PFSK-1 (cell line): ENCODE data around the gene IGF2R.

ENCODE experiments used
- FOXP2 ChIP-seq: optimal IDR thresholded peaks from 2 replicates; pipeline ENCODE3; 2011; ENCODE audit warnings: borderline replicate concordance, control low read depth, inconsistent platforms; ENCODE audit not compliant: insufficient read depth; ENCODE audit errors: extremely low read length, extremely low read depth
- POLR2AphosphoS5 ChIP-seq: IDR thresholded peaks from 2 replicates; pipeline ENCODE4 v1.6.1; 2012; ENCODE audit warnings: low read depth, mild to moderate bottlenecking, control low read depth, low read length, moderate library complexity
- SIN3A ChIP-seq: IDR thresholded peaks from 2 replicates; pipeline ENCODE4 v1.6.1; 2012; ENCODE audit warnings: mild to moderate bottlenecking, low read length, moderate library complexity, borderline replicate concordance; ENCODE audit not compliant: insufficient read depth
- TAF1 ChIP-seq: IDR thresholded peaks from 2 replicates; pipeline ENCODE4 v1.6.1; 2012; ENCODE audit warnings: low read length, control low read depth, borderline replicate concordance; ENCODE audit not compliant: insufficient read depth
- TF ChIP-seq, protein P1 (sequence below), 2 experiments: IDR thresholded peaks; 2 replicates each; pipeline versions ENCODE4 v1.6.1 to v1.8.0; 2011 to 2012; ENCODE audit warnings: low read depth in 2 of 2, low read length in 2 of 2, control low read depth in 1 of 2, inconsistent platforms in 1 of 2, mild to moderate bottlenecking in 1 of 2, moderate library complexity in 1 of 2; ENCODE audit not compliant: insufficient read depth in 1 of 2

Gene IGF2R

GRCh38 chr6:159959165-159959975, 9.5 kb upstream of the IGF2R start:
- TF ChIP-seq, protein P1, sequence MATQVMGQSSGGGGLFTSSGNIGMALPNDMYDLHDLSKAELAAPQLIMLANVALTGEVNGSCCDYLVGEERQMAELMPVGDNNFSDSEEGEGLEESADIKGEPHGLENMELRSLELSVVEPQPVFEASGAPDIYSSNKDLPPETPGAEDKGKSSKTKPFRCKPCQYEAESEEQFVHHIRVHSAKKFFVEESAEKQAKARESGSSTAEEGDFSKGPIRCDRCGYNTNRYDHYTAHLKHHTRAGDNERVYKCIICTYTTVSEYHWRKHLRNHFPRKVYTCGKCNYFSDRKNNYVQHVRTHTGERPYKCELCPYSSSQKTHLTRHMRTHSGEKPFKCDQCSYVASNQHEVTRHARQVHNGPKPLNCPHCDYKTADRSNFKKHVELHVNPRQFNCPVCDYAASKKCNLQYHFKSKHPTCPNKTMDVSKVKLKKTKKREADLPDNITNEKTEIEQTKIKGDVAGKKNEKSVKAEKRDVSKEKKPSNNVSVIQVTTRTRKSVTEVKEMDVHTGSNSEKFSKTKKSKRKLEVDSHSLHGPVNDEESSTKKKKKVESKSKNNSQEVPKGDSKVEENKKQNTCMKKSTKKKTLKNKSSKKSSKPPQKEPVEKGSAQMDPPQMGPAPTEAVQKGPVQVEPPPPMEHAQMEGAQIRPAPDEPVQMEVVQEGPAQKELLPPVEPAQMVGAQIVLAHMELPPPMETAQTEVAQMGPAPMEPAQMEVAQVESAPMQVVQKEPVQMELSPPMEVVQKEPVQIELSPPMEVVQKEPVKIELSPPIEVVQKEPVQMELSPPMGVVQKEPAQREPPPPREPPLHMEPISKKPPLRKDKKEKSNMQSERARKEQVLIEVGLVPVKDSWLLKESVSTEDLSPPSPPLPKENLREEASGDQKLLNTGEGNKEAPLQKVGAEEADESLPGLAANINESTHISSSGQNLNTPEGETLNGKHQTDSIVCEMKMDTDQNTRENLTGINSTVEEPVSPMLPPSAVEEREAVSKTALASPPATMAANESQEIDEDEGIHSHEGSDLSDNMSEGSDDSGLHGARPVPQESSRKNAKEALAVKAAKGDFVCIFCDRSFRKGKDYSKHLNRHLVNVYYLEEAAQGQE (IDR thresholded peaks at IDR 0.05; ENCODE audit: insufficient read depth in 1 of 2, low read depth in 2 of 2, low read length in 2 of 2), result no peak
- TF ChIP-seq FOXP2 (no peak), TAF1 (no peak), SIN3A (no peak), POLR2AphosphoS5 (no peak)

DNA sequence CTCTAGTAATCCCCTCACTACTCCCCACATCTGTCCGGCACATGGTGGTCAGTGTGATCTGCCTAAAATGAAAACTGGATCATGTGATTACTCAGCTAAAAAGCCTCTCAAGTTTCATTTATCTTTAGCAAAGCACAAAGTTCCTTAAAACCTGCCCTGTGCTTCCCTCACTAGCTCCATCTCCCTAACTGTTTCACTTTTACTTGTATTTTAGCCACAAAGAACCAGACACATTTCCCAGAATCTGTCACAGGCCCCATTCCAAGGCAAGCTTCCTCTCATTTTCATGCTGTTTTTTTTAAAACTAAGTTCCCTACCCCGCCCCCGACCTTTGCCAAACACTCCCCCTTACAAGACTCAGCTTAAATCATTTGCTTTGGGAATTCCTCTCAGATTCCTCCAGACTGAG, 8.9 kb upstream of the IGF2R start:
- TF ChIP-seq, protein P1 (IDR thresholded peaks at IDR 0.05; ENCODE audit: insufficient read depth in 1 of 2, low read depth in 2 of 2, low read length in 2 of 2), result no peak
- TF ChIP-seq SIN3A (no peak), POLR2AphosphoS5 (no peak), FOXP2 (no peak), TAF1 (no peak)

DNA sequence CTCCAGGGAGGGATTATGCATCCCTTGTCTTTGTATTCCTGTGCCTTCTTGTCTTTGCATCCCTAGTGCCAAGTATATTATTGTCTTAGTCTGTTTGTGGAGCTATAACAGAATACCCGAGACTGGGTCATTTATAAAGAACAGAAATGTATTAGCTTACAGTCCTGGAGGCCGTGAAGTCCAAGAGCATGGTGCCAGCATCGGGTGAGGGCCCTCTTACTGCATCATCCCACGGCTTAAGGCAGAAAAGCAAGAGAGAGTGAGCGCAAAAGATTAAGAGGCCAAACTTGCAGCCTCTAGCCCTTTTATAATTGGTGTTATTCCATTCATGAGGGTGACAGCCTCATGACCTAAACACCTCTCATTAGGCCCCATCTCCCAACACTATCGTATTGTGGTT, 8.4 kb upstream of the IGF2R start:
- TF ChIP-seq, protein P1 (IDR thresholded peaks at IDR 0.05; ENCODE audit: insufficient read depth in 1 of 2, low read depth in 2 of 2, low read length in 2 of 2), result no peak
- TF ChIP-seq FOXP2 (no peak), SIN3A (no peak), TAF1 (no peak), POLR2AphosphoS5 (no peak)

DNA sequence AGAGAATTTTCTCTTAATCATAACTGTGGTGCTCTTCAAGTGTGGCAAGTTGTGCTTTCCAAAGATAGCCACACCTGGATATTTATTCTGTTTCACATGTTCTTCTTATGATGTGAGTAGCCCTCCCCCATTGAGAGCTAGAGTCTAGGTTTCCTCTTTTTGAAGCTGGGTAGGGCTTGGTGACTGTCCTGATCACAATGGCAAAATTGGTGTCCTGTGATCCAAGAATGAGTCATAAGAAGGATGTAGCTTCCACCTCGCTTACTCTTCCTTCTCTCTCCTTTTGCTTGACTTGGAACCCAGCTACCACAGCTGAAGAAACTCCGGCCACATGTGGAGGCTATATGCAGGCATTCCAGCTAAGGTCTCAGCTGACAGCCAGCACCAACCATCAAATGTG, 7.4 kb upstream of the IGF2R start:
- TF ChIP-seq POLR2AphosphoS5, result no peak
- TF ChIP-seq, protein P1 (IDR thresholded peaks at IDR 0.05; ENCODE audit: insufficient read depth in 1 of 2, low read depth in 2 of 2, low read length in 2 of 2), result no peak
- TF ChIP-seq SIN3A, result no peak
- no peak for TF ChIP-seq FOXP2
- no peak for TF ChIP-seq TAF1
